Liver (tissue), 9 donors: ENCODE data around the gene CD244. TPM values are rescaled to one million over a fixed set of nuclear protein-coding genes. Genes with fewer than 3 reads are reported as not detected.

Experiments used
- DNase-seq: peaks from one replicate; pipeline ENCODE4 v3.0.0-alpha.2; 2017; ENCODE audit warnings: low spot score
- H3K27ac ChIP-seq, 2 donors: one replicate each; pipeline ENCODE4 v1.7.0; 2013; ENCODE audit warnings: inconsistent platforms in 2 of 2, low read length in 2 of 2, control low read depth in 1 of 2, low read depth in 1 of 2, mild to moderate bottlenecking in 1 of 2
- H3K27me3 ChIP-seq, 4 donors: one replicate each; pipeline versions ENCODE4 v1.6.1 to v1.7.0; 2013; ENCODE audit warnings: low read length in 3 of 4, inconsistent platforms in 1 of 4, mild to moderate bottlenecking in 1 of 4, moderate library complexity in 1 of 4; ENCODE audit not compliant: control insufficient read depth in 4 of 4, insufficient read depth in 4 of 4
- H3K36me3 ChIP-seq, 4 donors: one replicate each; pipeline versions ENCODE4 v1.6.1 to v1.7.0; 2013; ENCODE audit warnings: low read length in 3 of 4, mild to moderate bottlenecking in 3 of 4, low read depth in 1 of 4, moderate library complexity in 1 of 4; ENCODE audit not compliant: control insufficient read depth in 4 of 4, insufficient read depth in 3 of 4
- H3K4me1 ChIP-seq, 4 donors: one replicate each; pipeline versions ENCODE4 v1.6.1 to v1.7.0; 2013; ENCODE audit warnings: low read length in 3 of 4, mild to moderate bottlenecking in 3 of 4, moderate library complexity in 1 of 4; ENCODE audit not compliant: control insufficient read depth in 4 of 4, insufficient read depth in 4 of 4
- H3K4me3 ChIP-seq, 3 donors: one replicate each; pipeline versions ENCODE4 v1.6.1 to v1.7.0; 2013; ENCODE audit warnings: low read length in 3 of 3, control low read depth in 1 of 3, low read depth in 1 of 3, mild to moderate bottlenecking in 1 of 3
- H3K9ac ChIP-seq, 2 donors: one replicate each; pipeline ENCODE4 v1.7.0; 2013; ENCODE audit warnings: low read length in 2 of 2, mild to moderate bottlenecking in 2 of 2, moderate library complexity in 2 of 2, control low read depth in 1 of 2, low read depth in 1 of 2
- H3K9me3 ChIP-seq, 4 donors: one replicate each; pipeline versions ENCODE4 v1.6.1 to v1.7.0; 2013; ENCODE audit warnings: low read length in 3 of 4; ENCODE audit not compliant: control insufficient read depth in 4 of 4
- JUND ChIP-seq, 2 donors: IDR thresholded peaks; 2 replicates each; pipeline ENCODE4 v1.6.1; 2016; ENCODE audit warnings: antibody characterized with exemption in 2 of 2
- NR2F2 ChIP-seq: IDR thresholded peaks from 2 replicates; pipeline ENCODE4 v1.6.1; 2016; ENCODE audit warnings: antibody characterized with exemption
- SP1 ChIP-seq: IDR thresholded peaks from 2 replicates; pipeline ENCODE4 v1.6.1; 2018; ENCODE audit warnings: antibody characterized with exemption, mild to moderate bottlenecking
- ZBTB33 ChIP-seq: IDR thresholded peaks from 2 replicates; pipeline ENCODE4 v1.6.1; 2016; ENCODE audit warnings: antibody characterized with exemption
- WGBS: extraction: QIAGEN DNeasy Blood & Tissue Kit; methylation state at CpG from one replicate; pipeline ENCODE4 v1.1.7; 2013; 5-methylcytosine and 5-hydroxymethylcytosine counted together
- polyA plus RNA-seq, 2 donors: library from polyadenylated mRNA; stranded (reverse) in 1 of 2; unstranded in 1 of 2; fragments of 200-250 nt in 1 of 2; fragments of >200 nt in 1 of 2; fragmentation: Nextera tagmentation in 1 of 2; extraction: Ambion mirVana in 1 of 2; gene quantifications; one replicate each; pipeline versions ENCODE4 v1.2.1 to v1.2.3, GENCODE V29; 2013 to 2015
- total RNA-seq, 2 donors: library from RNA; depleted of rRNA; stranded (reverse); fragments of >200 nt; gene quantifications; one replicate each; pipeline ENCODE4 v1.2.3, GENCODE V29; 2014
- donor health status: healthy.
- donor health status: healthy.
- donor health status: healthy.
- donor health status: healthy.
- donor health status: healthy.

The CD244 gene
- total and polyA plus RNA-seq, 4 donors, result 0.85 to 6.6 (median 1.8) TPM

- H3K9me3 ChIP-seq, result no peaks in the 10 kb centered on the region
- no peak for DNase-seq
- no peak overlapping the region for H3K27ac ChIP-seq
- H3K27me3 ChIP-seq, result no peaks in the 10 kb centered on the region
- H3K36me3 ChIP-seq, result no peaks in the 10 kb centered on the region
- no peaks in the 10 kb centered on the region for H3K4me1 ChIP-seq
- WGBS, result 83% methylated on average over 8 of the region's 8 CpGs
- peak; percentile 24 for TF ChIP-seq SP1
- TF ChIP-seq ZBTB33, result no peak
- no peak overlapping the region for H3K9ac ChIP-seq
- H3K4me3 ChIP-seq, result no peak overlapping the region
These were observed 81.4 kb downstream of the CD244 start for GRCh38 chr1:160781186-160781766.

GRCh38 chr1:160780398-160780755, 82.3 kb downstream of the CD244 start:
- Histone ChIP-seq H3K9me3 (no peaks in the 10 kb centered on the region), H3K36me3 (no peaks in the 10 kb centered on the region), H3K27ac (no peak overlapping the region), H3K4me3 (no peak overlapping the region), H3K4me1 (no peaks in the 10 kb centered on the region), H3K9ac (no peak overlapping the region), H3K27me3 (no peaks in the 10 kb centered on the region)
- TF ChIP-seq JUND (IDR thresholded peaks at IDR 0.05), result no peak
- TF ChIP-seq NR2F2, result no peak
- 92% methylated on average over 2 of the region's 2 CpGs for WGBS
- DNase-seq, result no peak

Other genes with a start within 250 kb of the CD244 start
- 1 to 10 TPM in 1 of 2 donors, under 1 TPM in 1; 0.09 to 1.1 TPM for gene SLAMF1, start 215.8 kb downstream of the CD244 start, total RNA-seq
- under 1 TPM; 0.13 to 0.21 TPM for gene SLAMF1, start 215.8 kb downstream of the CD244 start, polyA plus RNA-seq
- 10 to 100 TPM in 1 of 2 donors, 1 to 10 TPM in 1; 7.0 to 10.0 TPM for gene CD48, start 151.1 kb downstream of the CD244 start, total RNA-seq
- 1 to 10 TPM; 2.5 to 3.2 TPM for gene CD48, start 151.1 kb downstream of the CD244 start, polyA plus RNA-seq
- 1 to 10 TPM; 1.0 to 1.1 TPM for gene SLAMF7, start 123.6 kb downstream of the CD244 start, total RNA-seq
- 1 to 10 TPM in 1 of 2 donors, under 1 TPM in 1; 0.80 to 2.9 TPM for gene SLAMF7, start 123.6 kb downstream of the CD244 start, polyA plus RNA-seq
- gene LY9, start 66.7 kb downstream of the CD244 start, total RNA-seq, result 1 to 10 TPM in 1 of 2 donors, under 1 TPM in 1; 0.84 to 1.5 TPM
- under 1 TPM; 0.21 to 0.42 TPM for gene LY9, start 66.7 kb downstream of the CD244 start, polyA plus RNA-seq
- 10 to 100 TPM in 1 of 2 donors, 1 to 10 TPM in 1; 5.0 to 13.4 TPM for gene ITLN1, start 22.3 kb upstream of the CD244 start, total RNA-seq
- gene ITLN1, start 22.3 kb upstream of the CD244 start, polyA plus RNA-seq, result 1 to 10 TPM; 3.7 to 6.1 TPM
- gene ITLN2, start 91.9 kb upstream of the CD244 start, total RNA-seq, result under 1 TPM in 1 of 2 donors, not detected in 1; 0.50 TPM
- under 1 TPM in 1 of 2 donors, not detected in 1; 0.12 TPM for gene ITLN2, start 91.9 kb upstream of the CD244 start, polyA plus RNA-seq
- 10 to 100 TPM; 45.9 to 80.4 TPM for gene F11R, start 158.3 kb upstream of the CD244 start, total RNA-seq
- 10 to 100 TPM; 25.8 to 45.3 TPM for gene F11R, start 158.3 kb upstream of the CD244 start, polyA plus RNA-seq
- gene TSTD1, start 176.1 kb upstream of the CD244 start, total RNA-seq, result 10 to 100 TPM; 10.9 to 23.6 TPM
- gene TSTD1, start 176.1 kb upstream of the CD244 start, polyA plus RNA-seq, result 10 to 100 TPM; 45.9 to 67.5 TPM
- 10 to 100 TPM; 29.8 to 43.5 TPM for gene USF1, start 183.1 kb upstream of the CD244 start, total RNA-seq
- gene USF1, start 183.1 kb upstream of the CD244 start, polyA plus RNA-seq, result 10 to 100 TPM; 19.2 to 24.5 TPM
- 1 to 10 TPM; 6.6 to 8.9 TPM for gene ARHGAP30, start 207.0 kb upstream of the CD244 start, total RNA-seq
- gene ARHGAP30, start 207.0 kb upstream of the CD244 start, polyA plus RNA-seq, result 1 to 10 TPM; 1.2 to 3.5 TPM
- gene NECTIN4, start 226.7 kb upstream of the CD244 start, total RNA-seq, result not detected
- gene NECTIN4, start 226.7 kb upstream of the CD244 start, polyA plus RNA-seq, result under 1 TPM in 1 of 2 donors, not detected in 1; 0.01 TPM
- gene KLHDC9, start 235.5 kb upstream of the CD244 start, total RNA-seq, result 1 to 10 TPM; 1.9 to 2.8 TPM
- gene KLHDC9, start 235.5 kb upstream of the CD244 start, polyA plus RNA-seq, result 1 to 10 TPM; 2.4 to 3.3 TPM